B cell (primary cell): ENCODE measurements around the gene MAP3K15. TPM values are rescaled to one million over a fixed set of nuclear protein-coding genes. Genes with fewer than 3 reads are reported as not detected.

Source experiments
- ATAC-seq: fragments of 200-7000 bp; cut with Tn5 transposase; one replicate; pipeline ENCODE4 v1.10.0; 2021; ENCODE audit warnings: low read depth, mild to moderate bottlenecking, moderate number of reproducible peaks, moderate library complexity
- CTCF ChIA-PET: fragments of 350-600 bp; sonication (Branson Sonifier 250); formaldehyde crosslinking; loops from one replicate; lab custom pipeline; 2021; ENCODE audit warnings: antibody characterized with exemption, inconsistent platforms; lab: Charles Lee
- POLR2A ChIA-PET: fragments of 350-600 bp; sonication (Branson Sonifier 250); formaldehyde crosslinking; loops from one replicate; lab custom pipeline; 2021; ENCODE audit warnings: antibody characterized with exemption; lab: Charles Lee
- DNase-seq: peaks from one replicate; pipeline ENCODE4 v3.0.0; 2013
- H2AFZ ChIP-seq: 2 replicates; pipeline ENCODE4 v1.6.1; 2012; ENCODE audit warnings: mild to moderate bottlenecking, low read depth, low read length; ENCODE audit not compliant: insufficient read depth, poor library complexity, severe bottlenecking
- H3K27ac ChIP-seq, 2 donors: 1 replicate in 1 of 2; 2 replicates in 1 of 2; pipeline ENCODE4 v1.5.1; 2012 to 2013; ENCODE audit warnings: low read length in 2 of 2, mild to moderate bottlenecking in 2 of 2, moderate library complexity in 1 of 2
- H3K27me3 ChIP-seq, 4 experiments: fragments of 200-600 bp in 1 of 4; sonication (generic) in 1 of 4; replicated peaks in 1 of 4; 1 replicate in 2 of 4; 2 replicates in 2 of 4; pipeline versions ENCODE4 v1.6.1 to v1.7.0; 2013 to 2016; ENCODE audit warnings: low read length in 3 of 4, mild to moderate bottlenecking in 2 of 4, mixed read lengths in 1 of 4, moderate library complexity in 1 of 4; ENCODE audit not compliant: insufficient read depth in 4 of 4, control insufficient read depth in 3 of 4; ENCODE audit errors: control extremely low read depth in 1 of 4
- H3K36me3 ChIP-seq, 2 experiments: replicated peaks in 1 of 2; 1 replicate in 1 of 2; 2 replicates in 1 of 2; pipeline versions ENCODE4 v1.6.1 to v1.7.1; 2013; ENCODE audit warnings: low read length in 1 of 2; ENCODE audit not compliant: insufficient read depth in 2 of 2, control insufficient read depth in 1 of 2; ENCODE audit errors: control extremely low read depth in 1 of 2, extremely low read depth in 1 of 2
- H3K4me1 ChIP-seq, 2 donors: fragments of 200-600 bp in 1 of 2; sonication (generic) in 1 of 2; 1 replicate in 1 of 2; 2 replicates in 1 of 2; pipeline versions ENCODE4 v1.5.1 to v1.6.1; 2013 to 2017; ENCODE audit warnings: low read length in 2 of 2; ENCODE audit not compliant: control insufficient read depth in 2 of 2, insufficient read depth in 2 of 2
- H3K4me2 ChIP-seq: replicated peaks from 2 replicates; pipeline ENCODE3; 2012; ENCODE audit warnings: mild to moderate bottlenecking, low read depth, low read length; ENCODE audit not compliant: poor library complexity, severe bottlenecking
- H3K4me3 ChIP-seq, 5 experiments: fragments of 200-600 bp in 1 of 5; sonication (generic) in 1 of 5; 1 replicate in 3 of 5; 2 replicates in 2 of 5; pipeline versions ENCODE4 v1.5.1 to v1.7.0; 2011 to 2016; ENCODE audit warnings: low read length in 4 of 5, mild to moderate bottlenecking in 4 of 5, low read depth in 2 of 5, control low read depth in 1 of 5, moderate library complexity in 1 of 5; ENCODE audit not compliant: insufficient read depth in 1 of 5; ENCODE audit errors: control extremely low read depth in 1 of 5, extremely low read depth in 1 of 5
- H3K79me2 ChIP-seq: fragments of 200-600 bp; sonication (generic); one replicate; pipeline ENCODE4 v1.6.0; 2016; ENCODE audit warnings: low read length; ENCODE audit not compliant: control insufficient read depth, insufficient read depth
- H3K9ac ChIP-seq: fragments of 200-600 bp; sonication (generic); 2 replicates; pipeline ENCODE4 v1.6.1; 2017; ENCODE audit warnings: mild to moderate bottlenecking, low read length, moderate library complexity
- H3K9me3 ChIP-seq, 3 donors: one replicate each; pipeline versions ENCODE4 v1.6.1 to v1.7.1; 2013; ENCODE audit warnings: low read length in 2 of 3; ENCODE audit not compliant: control insufficient read depth in 2 of 3, insufficient read depth in 1 of 3; ENCODE audit errors: control extremely low read depth in 1 of 3
- H4K20me1 ChIP-seq: 2 replicates; pipeline ENCODE4 v1.6.0; 2012; ENCODE audit warnings: mild to moderate bottlenecking, low read length; ENCODE audit not compliant: insufficient read depth, control insufficient read depth, poor library complexity, severe bottlenecking
- H3K27ac Mint-ChIP-seq: one replicate; pipeline ENCODE4 v1.8.0; 2021; ENCODE audit warnings: mixed read lengths
- H3K27me3 Mint-ChIP-seq: one replicate; pipeline ENCODE4 v1.8.0; 2021; ENCODE audit warnings: mixed read lengths
- H3K4me1 Mint-ChIP-seq: one replicate; pipeline ENCODE4 v1.8.0; 2021; ENCODE audit warnings: mixed read lengths
- H3K4me3 Mint-ChIP-seq: one replicate; pipeline ENCODE4 v1.8.0; 2021; ENCODE audit warnings: mixed read lengths
- H3K9me3 Mint-ChIP-seq: one replicate; pipeline ENCODE4 v1.8.0; 2022; ENCODE audit warnings: mixed read lengths; ENCODE audit not compliant: insufficient read depth
- CTCF ChIP-seq: fragments of 200-600 bp; IDR thresholded peaks from one replicate; pipeline ENCODE4 v1.8.0; 2022; ENCODE audit warnings: antibody characterized with exemption, mild to moderate bottlenecking
- EZH2 ChIP-seq: IDR thresholded peaks from 2 replicates; pipeline ENCODE4 v1.6.1; 2012; ENCODE audit warnings: borderline replicate concordance, low read depth, mild to moderate bottlenecking, moderate library complexity, low read length; ENCODE audit not compliant: insufficient read depth, poor library complexity, severe bottlenecking
- WGBS: methylation state at CpG from one replicate; pipeline ENCODE4 v1.1.5; 2013; ENCODE audit warnings: missing lambda C conversion rate; ENCODE audit not compliant: insufficient coverage; 5-methylcytosine and 5-hydroxymethylcytosine counted together
- intact Hi-C: fragments of 100-400 bp; cut with micrococcal nuclease; formaldehyde crosslinking; loops from one replicate; pipeline ENCODE4 v1.10.0; 2022
- polyA plus RNA-seq: library from polyadenylated mRNA; depleted of rRNA; stranded (reverse); fragments of >200 nt; gene quantifications from 2 replicates; pipeline ENCODE4 v1.2.3, GENCODE V29; 2012
- small RNA-seq: library from RNA; depleted of rRNA; stranded (forward); fragments of <200 nt; gene quantifications from one replicate; pipeline ENCODE3, GENCODE V24; 2012; ENCODE audit warnings: low replicate concordance, low read depth; ENCODE audit not compliant: insufficient read length
- total RNA-seq, 2 donors: library from RNA; stranded (reverse); fragments of 120-200 nt in 1 of 2; gene quantifications; 1 replicate in 1 of 2; 2 replicates in 1 of 2; pipeline versions ENCODE4 v1.2.3 to v1.2.4, GENCODE V29; 2013 to 2022

Gene MAP3K15
- total and polyA plus RNA-seq, 2 donors (not counting 1 experiment from before 2014, with no cell fraction given): not detected

GRCh38 chrX:19331831-19332230 is 183.5 kb downstream of the MAP3K15 start:
- POLR2A ChIA-PET: no interaction called here
- CTCF ChIA-PET: no interaction called here
- 97% methylated on average over 9 of the region's 10 CpGs for WGBS

GRCh38 chrX:19326567-19326966 is 188.7 kb downstream of the MAP3K15 start:
- Mint-ChIP-seq H3K27me3 (peaks cover 3% of the 10 kb centered on the region), H3K4me1 (no peaks in the 10 kb centered on the region), H3K9me3 (no peaks in the 10 kb centered on the region), H3K27ac (no peak overlapping the region), H3K4me3 (no peak overlapping the region)
- no peak overlapping the region for H3K4me3 ChIP-seq
- no peaks in the 10 kb centered on the region for H3K4me1 ChIP-seq
- H3K36me3 ChIP-seq: no peaks in the 10 kb centered on the region
- no peak overlapping the region for H3K9ac ChIP-seq
- ATAC-seq: no peak
- ChIA-PET CTCF (no interaction called here), POLR2A (no interaction called here)
- no peak overlapping the region for H2AFZ ChIP-seq
- intact Hi-C loops: no loop called here
- DNase-seq: no peak
- H3K4me2 ChIP-seq: no peak overlapping the region
- WGBS: no CpG with 5 or more reads among the region's 2 CpGs
- no peaks in the 10 kb centered on the region for H4K20me1 ChIP-seq
- TF ChIP-seq EZH2 (no peak), CTCF (no peak)
- no peak overlapping the region for H3K27ac ChIP-seq
- no peaks in the 10 kb centered on the region for H3K9me3 ChIP-seq
- no peaks in the 10 kb centered on the region for H3K27me3 ChIP-seq
- H3K79me2 ChIP-seq: no peaks in the 10 kb centered on the region

More at GRCh38 chrX:19331831-19332230, 183.5 kb downstream of the MAP3K15 start:
- H3K4me1 Mint-ChIP-seq: no peaks in the 10 kb centered on the region
- no peaks in the 10 kb centered on the region for H3K27me3 Mint-ChIP-seq
- Histone ChIP-seq H3K79me2 (no peaks in the 10 kb centered on the region), H3K9ac (no peak overlapping the region), H3K4me2 (no peak overlapping the region), H3K9me3 (peaks cover 0 to 9% (median 0%) of the 10 kb centered on the region in 3 donors), H3K27me3 (no peaks in the 10 kb centered on the region), H3K36me3 (no peaks in the 10 kb centered on the region), H3K4me3 (no peak overlapping the region), H2AFZ (no peak overlapping the region), H3K4me1 (no peaks in the 10 kb centered on the region), H4K20me1 (no peaks in the 10 kb centered on the region), H3K27ac (no peak overlapping the region)
- intact Hi-C loops: loop anchor here (5.0 kb wide), 1 partner anchor 445 kb away; no protein-coding TSS in a partner anchor
- TF ChIP-seq CTCF (no peak), EZH2 (no peak)
- DNase-seq (no peak), ATAC-seq (no peak)
- H3K27ac Mint-ChIP-seq: no peak overlapping the region
- no peak overlapping the region for H3K4me3 Mint-ChIP-seq
- no peaks in the 10 kb centered on the region for H3K9me3 Mint-ChIP-seq

Small RNA genes lying within 50 kb of the gene (small RNA-seq; reads per million reads assigned to genes)
- gene RF00019: not detected

Other genes with a start within 250 kb of the MAP3K15 start
- 106 and 115 TPM in 2 replicates for gene PDHA1, start 171.6 kb downstream of the MAP3K15 start, total RNA-seq
- gene PDHA1, start 171.6 kb downstream of the MAP3K15 start, polyA plus RNA-seq: 82.4 and 105 TPM in 2 replicates